CD4-positive, alpha-beta T cell treated with Interleukin-2 at 100 ng/mL for 4 hours (primary cell): ENCODE results near the gene ZBTB46.

Source experiments
- DNase-seq: peaks from one replicate; pipeline ENCODE4 v3.0.0-alpha.2; 2020; ENCODE audit warnings: low spot score

The ZBTB46 gene

DNA sequence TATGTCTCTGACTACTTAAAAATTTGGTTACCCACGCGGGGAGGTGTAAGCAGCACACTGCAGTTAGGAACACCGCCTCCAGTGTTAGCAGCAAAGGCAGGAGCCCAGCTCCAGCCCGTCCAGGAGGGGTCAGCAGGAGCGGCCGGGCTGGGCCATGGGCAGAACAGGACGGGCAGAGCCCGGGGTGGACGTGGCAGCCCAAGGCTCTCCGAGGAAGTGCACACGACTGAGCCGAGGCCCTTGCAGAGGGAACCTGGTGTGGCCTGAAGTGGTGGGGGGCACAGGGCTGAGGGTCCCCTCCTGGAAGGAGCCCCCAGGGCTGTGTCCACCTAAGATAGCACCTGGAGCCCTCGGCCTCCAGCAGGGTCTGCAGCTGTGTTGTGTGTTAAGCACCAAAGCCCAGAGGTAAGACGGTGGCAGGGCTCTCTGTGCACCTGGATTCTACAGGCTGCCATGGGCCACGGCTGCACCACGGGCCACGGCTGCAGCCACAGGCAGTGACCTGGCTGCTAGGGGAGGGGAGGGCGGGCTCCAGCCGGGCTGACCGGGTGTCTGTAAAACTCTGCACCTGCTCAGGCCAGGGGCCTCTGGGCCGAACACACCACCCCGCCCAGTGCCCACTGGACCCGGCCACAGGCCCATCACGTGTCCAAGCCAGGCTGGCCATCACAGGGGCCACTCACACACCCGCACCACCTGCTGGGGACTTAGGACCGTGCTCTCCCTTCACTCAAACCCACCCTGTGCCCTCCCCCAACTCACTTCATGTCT, 84.9 kb downstream of the ZBTB46 start:
- DNase-seq, result no peak

DNA sequence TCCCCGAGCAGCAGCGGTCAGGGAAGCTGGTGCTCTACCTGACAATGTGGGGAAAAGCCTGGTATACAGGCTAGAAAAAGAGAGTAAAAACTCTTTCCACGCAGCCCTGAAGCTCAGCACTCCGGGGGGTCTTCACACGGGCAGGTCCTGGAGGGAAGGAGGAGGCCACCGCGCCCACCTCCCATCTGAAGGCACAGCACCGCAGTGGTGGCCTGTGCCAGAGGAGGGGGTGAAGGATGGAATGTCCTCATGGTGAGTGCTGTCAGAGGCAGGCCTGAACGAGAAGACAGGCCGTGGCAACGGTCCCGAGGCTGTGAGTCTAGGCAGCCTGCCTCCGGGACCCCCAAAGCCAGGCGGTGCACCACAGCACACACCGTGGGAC, 85.6 kb downstream of the ZBTB46 start:
- DNase-seq, result no peak

GRCh38 chr20:63744574-63745423, 86.3 kb downstream of the ZBTB46 start:
- DNase-seq, result no peak

DNA sequence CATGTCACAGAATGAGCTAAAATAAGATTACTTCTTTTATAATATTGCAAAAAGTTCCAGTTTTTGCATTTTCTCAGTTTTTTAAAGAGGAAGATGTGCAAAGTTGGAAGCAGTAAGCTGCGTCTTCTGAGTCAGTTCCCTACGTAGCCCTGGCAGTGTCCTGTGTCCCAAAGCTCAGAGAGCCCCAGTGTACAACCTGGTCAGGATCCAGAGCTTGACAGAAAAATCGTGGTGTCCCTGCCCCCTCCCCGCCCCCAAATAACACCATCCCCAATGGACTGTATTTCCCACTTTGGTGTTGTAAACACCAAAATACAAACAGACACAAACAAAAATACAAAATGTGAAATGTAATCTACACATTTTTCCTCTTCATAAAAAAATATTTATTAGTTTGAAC, 86.9 kb downstream of the ZBTB46 start:
- DNase-seq, result no peak

DNA sequence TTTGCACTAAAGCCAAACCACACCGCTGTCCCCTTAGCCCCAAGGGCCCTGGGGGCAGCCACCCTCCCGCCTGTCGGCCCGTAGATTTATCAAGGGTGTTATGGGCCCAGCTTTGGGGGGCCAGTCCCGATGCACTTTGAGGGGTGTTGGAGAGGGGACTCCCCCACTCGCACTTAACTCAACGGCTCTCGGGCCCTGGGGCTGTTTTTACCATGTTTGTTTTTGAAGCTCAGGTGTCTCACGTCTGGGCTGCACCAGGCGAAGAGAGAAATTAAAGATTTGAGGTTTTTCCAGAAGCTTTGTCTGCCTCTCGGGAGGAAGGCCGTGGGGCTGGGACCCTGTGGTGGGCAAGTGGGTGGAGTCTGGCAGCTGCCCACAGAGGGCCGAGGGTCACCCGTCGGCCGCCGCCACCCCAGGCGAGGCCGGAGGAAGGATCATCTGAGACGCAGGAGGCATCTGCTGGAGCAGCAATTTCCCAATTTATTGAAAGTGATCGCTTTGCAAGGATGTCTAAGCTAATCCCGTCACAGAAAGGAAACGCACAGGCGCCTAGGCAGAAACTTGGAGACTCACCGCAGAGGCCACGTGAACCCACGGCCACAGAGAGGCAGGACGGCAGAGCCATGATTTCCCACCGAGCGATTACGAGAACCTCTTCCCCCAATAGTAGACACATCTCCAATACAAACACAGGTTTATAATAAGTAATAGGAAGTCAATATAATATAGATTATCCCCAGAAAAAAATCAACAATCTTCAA, 87.7 kb downstream of the ZBTB46 start:
- DNase-seq, result no peak

- no peak for DNase-seq
Measured at GRCh38 chr20:63742381-63743024, 88.6 kb downstream of the ZBTB46 start.

DNA sequence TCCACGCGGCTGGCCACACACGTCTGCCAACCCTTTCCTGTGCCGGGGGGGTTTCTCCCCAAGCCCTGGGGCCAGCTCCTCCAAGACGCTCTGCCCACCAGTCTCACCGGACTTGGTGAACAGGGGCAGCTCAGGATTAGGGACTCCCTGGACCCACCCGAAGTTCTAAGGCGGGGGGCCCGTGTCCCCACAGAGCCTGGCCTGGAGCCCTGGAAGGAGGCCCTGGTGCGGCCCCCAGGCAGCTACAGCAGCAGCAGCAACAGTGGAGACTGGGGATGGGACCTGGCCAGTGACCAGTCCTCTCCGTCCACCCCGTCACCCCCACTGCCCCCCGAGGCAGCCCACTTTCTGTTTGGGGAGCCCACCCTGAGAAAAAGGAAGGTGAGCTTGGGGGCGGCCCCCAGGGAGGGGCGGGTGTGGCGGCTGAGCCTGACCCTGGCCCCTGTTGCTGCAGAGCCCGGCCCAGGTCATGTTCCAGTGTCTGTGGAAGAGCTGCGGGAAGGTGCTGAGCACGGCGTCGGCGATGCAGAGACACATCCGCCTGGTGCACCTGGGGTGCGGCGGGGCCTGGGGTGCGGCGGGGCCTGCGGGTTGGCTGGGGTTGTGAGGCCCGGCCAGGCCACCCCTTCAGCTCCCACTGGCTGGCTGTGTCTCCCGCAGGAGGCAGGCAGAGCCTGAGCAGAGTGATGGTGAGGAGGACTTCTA, 89.2 kb downstream of the ZBTB46 start:
- no peak for DNase-seq

- DNase-seq, result no peak
Measured at GRCh38 chr20:63741354-63741675, 89.7 kb downstream of the ZBTB46 start.

GRCh38 chr20:63740627-63741353, 90.3 kb downstream of the ZBTB46 start:
- peak; percentile 38 for DNase-seq

DNA sequence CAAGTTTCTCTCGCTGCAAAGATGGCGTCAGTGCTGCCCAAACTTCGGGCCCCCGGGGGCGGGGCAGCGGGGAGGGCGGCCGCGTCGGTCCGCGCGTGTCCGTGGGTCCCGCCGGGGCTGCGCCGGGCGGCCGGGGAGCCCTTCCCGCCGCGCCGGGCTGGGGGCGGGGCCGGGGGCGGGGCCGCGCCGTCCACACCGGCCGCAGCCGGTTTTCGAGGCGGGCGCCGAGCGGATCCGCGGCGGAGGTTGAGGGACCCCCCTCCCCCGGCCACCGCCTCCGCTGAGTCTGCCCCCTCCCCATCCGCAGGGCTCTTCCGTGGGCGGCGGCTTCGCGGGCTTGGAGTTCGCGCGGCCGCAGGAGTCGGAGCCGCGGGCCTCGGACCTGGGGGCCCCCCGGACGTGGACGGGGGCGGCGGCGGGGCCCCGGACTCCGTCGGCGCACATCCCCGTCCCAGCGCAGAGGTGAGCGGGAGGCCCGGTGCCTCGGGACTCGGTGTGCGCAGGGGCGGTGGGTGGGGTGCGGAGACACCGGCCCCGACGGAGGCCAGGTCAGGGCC, 90.9 kb downstream of the ZBTB46 start:
- peak; percentile 57 for DNase-seq

DNA sequence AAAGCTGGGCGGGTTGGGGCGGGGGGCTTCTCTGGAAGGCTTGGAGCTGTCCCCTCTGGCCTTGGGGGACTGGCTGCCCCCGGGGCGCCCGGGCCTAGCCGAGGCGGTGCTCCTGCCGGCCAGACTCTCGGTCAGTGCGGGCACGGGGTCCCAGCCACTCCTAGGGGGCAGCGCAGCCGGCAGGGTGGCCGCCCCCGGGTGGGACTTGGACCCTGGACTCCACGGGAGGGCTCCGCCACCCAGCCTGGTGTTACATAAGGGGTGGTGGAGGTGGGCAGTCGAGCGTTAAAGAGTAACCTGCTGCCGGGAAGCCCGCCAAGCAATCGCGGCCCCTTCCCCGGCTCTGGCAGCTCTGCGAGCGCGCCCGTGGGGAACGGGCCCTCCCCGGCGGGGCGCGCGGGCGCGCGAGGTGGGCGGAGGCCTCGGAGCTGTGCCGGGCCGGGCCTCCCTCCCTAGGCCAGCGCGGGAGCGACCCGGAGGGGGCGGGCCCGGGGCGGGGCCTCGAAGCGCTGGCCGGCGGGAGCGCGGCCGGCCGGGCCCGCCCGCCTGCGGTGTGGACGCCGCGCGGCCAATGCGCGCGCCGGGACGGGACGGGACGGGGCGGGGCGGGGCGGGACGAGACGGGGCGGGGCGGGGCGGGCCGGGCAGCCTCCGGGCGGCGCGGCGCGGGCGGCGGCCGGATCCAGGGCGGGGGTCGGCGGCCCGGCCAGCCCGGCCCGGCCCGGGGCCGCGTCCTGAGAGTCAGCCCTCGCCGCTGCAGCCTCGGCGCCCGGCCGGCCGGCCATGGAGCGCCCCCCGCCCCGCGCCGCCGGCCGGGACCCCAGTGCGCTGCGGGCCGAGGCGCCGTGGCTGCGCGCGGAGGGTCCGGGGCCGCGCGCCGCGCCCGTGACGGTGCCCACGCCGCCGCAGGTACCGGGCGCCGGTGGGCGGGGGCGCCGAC, 91.7 kb downstream of the ZBTB46 start, which contains the start of gene SLC2A4RG:
TSS of gene SLC2A4RG (plus strand) at position 647 of the 940 bp plus-strand sequence. CDS start at position 784, 137 bp downstream.
- DNase-seq, result peak; percentile 69

DNA sequence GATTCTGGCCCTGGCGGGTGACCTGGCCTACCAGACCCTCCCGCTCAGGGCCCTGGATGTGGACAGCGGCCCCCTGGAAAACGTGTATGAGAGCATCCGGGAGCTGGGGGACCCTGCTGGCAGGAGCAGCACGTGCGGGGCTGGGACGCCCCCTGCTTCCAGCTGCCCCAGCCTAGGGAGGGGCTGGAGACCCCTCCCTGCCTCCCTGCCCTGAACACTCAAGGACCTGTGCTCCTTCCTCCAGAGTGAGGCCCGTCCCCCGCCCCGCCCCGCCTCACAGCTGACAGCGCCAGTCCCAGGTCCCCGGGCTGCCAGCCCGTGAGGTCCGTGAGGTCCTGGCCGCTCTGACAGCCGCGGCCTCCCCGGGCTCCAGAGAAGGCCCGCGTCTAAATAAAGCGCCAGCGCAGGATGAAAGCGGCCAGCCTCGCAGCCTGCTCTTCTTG, 92.4 kb downstream of the ZBTB46 start:
- peak; percentile 8 for DNase-seq

GRCh38 chr20:63737945-63738686, 92.9 kb downstream of the ZBTB46 start:
- peak; percentile 11 for DNase-seq

GRCh38 chr20:63737695-63737944, 93.4 kb downstream of the ZBTB46 start:
- no peak for DNase-seq

DNA sequence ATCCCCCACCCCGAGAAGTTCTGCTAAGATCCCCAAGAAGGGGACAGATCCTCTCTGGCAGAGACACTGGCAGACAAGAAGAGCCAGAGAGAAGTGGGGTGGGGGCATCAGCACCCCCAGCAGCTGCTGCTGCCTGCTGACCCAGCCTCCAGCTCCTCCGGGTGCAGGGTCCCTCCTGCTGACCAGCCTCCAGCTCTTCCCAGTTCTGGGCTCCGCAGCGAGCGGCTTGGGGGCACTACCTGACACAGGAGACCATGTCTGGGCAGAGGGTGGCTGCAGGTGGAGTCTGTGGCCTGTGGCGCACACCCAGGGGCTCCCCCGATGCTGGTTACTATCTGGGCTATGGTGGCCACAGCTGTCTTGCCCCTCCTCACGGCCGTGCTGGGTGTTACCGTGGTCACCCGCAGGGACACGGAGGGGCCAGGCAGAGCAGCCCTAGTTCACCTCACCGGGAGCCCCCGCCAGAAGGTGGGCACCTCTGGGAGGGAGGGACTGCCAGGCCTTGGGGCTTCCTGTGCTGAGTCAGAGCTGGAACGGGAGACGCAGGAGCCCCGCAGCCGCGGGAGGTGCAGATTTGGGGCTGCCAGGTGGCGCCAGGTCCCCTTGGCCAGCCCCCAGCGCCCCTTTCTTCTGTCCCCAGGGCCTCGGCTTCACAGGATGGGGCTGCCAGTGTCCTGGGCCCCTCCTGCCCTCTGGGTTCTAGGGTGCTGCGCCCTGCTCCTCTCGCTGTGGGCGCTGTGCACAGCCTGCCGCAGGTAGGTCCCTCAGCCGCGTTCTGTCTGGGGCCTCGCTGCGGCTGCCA, 94.0 kb downstream of the ZBTB46 start:
- DNase-seq, result peak; percentile 63

- peak; percentile 84 for DNase-seq
Measured at GRCh38 chr20:63735859-63736718, 95.0 kb downstream of the ZBTB46 start, which contains the start of gene LIME1. Gene LIME1, plus strand, starts transcription at chr20:63736664. Its CDS starts 886 bp downstream, at chr20:63737550.
